ENCODE measurements around the gene SYNGAP1.

GRCh38 chr6:33504486-33504885 is 84.6 kb downstream of the SYNGAP1 start:
- TF ChIP-seq CTCF (IDR thresholded peaks at IDR 0.05) (no peak), SMC3 (IDR thresholded peaks at IDR 0.05) (no peak), POLR2A (IDR thresholded peaks at IDR 0.05; ENCODE audit: low read length) (no peak), RARB (CRISPR knock-in tag; IDR thresholded peaks at IDR 0.05) (no peak), ATOH8 (CRISPR knock-in tag; IDR thresholded peaks at IDR 0.05; ENCODE audit: low read depth) (no peak), FOSL2 (IDR thresholded peaks at IDR 0.05) (no peak), FOSL2 (CRISPR knock-in tag; IDR thresholded peaks at IDR 0.05) (no peak), RAD21 (conservative IDR thresholded peaks at IDR 0.05 in 1 of 2, IDR thresholded peaks at IDR 0.05 in 1 of 2) (no peak), MAX (IDR thresholded peaks at IDR 0.05) (no peak), POLR2AphosphoS2 (conservative IDR thresholded peaks at IDR 0.05; ENCODE audit: low read length) (no peak), NR3C1 (IDR thresholded peaks at IDR 0.05) (no peak), ZNF302 (CRISPR knock-in tag; IDR thresholded peaks at IDR 0.05) (no peak), ESRRA (IDR thresholded peaks at IDR 0.05; ENCODE audit: borderline replicate concordance, low read length) (no peak), RNF2 (IDR thresholded peaks at IDR 0.05; ENCODE audit: borderline replicate concordance, low read depth) (no peak)
